SK-N-SH (cell line): ENCODE data around the gene NUPR2.
"Not testable (repeated sequence)": the region's sequence is repeated elsewhere in the genome, so short reads cannot be mapped to it uniquely, and the experiment has no call there.

ENCODE experiments used
- EP300 ChIP-seq, 2 experiments: IDR thresholded peaks; 2 replicates each; pipeline versions ENCODE4 v1.4.0 to v1.6.1; 2012; ENCODE audit warnings: borderline replicate concordance in 1 of 2, low read depth in 1 of 2, low read length in 1 of 2
- GABPA ChIP-seq: IDR thresholded peaks from 2 replicates; pipeline ENCODE4 v1.4.0; 2012; ENCODE audit warnings: low read depth, mild to moderate bottlenecking
- JUND ChIP-seq: IDR thresholded peaks from 2 replicates; pipeline ENCODE4 v1.4.0; 2012
- MEF2A ChIP-seq: IDR thresholded peaks from 2 replicates; pipeline ENCODE4 v1.4.0; 2012; ENCODE audit warnings: low read depth, borderline replicate concordance
- NRF1 ChIP-seq: IDR thresholded peaks from 2 replicates; pipeline ENCODE4 v1.6.1; 2012; ENCODE audit warnings: low read depth, mild to moderate bottlenecking, low read length
- POLR2AphosphoS5 ChIP-seq: IDR thresholded peaks from 2 replicates; pipeline ENCODE4 v1.6.1; 2012; ENCODE audit warnings: low read depth, low read length
- RAD21 ChIP-seq: IDR thresholded peaks from 2 replicates; pipeline ENCODE4 v1.6.1; 2012; ENCODE audit warnings: mild to moderate bottlenecking, low read length
- SIN3A ChIP-seq: IDR thresholded peaks from 2 replicates; pipeline ENCODE4 v1.6.1; 2012; ENCODE audit warnings: low read depth, mild to moderate bottlenecking, low read length, moderate library complexity, borderline replicate concordance
- SMC3 ChIP-seq: IDR thresholded peaks from 2 replicates; pipeline ENCODE4 v1.6.1; 2012; ENCODE audit warnings: low read depth, low read length, improper control_type of control experiment
- TAF1 ChIP-seq: IDR thresholded peaks from 2 replicates; pipeline ENCODE4 v1.6.1; 2012; ENCODE audit warnings: low read depth, mild to moderate bottlenecking, low read length, moderate library complexity, borderline replicate concordance
- TF ChIP-seq, protein P1 (sequence below): fragments of 200-600 bp; sonication (generic); IDR thresholded peaks from 2 replicates; pipeline ENCODE4 v1.6.1; 2017; ENCODE audit warnings: antibody characterized with exemption, mild to moderate bottlenecking, moderate library complexity
- TF ChIP-seq, protein P2 (sequence below): fragments of 150-350 bp; IDR thresholded peaks from 2 replicates; pipeline ENCODE4 v1.6.1; 2017; ENCODE audit warnings: antibody characterized with exemption, low read length, low read depth, borderline replicate concordance
- TF ChIP-seq, protein P3 (sequence below): IDR thresholded peaks from 2 replicates; pipeline ENCODE4 v1.4.0; 2012; ENCODE audit warnings: low read depth, borderline replicate concordance
- TF ChIP-seq, protein P4 (sequence below): IDR thresholded peaks from 2 replicates; pipeline ENCODE4 v1.4.0; 2012; ENCODE audit warnings: low read depth

DNA sequence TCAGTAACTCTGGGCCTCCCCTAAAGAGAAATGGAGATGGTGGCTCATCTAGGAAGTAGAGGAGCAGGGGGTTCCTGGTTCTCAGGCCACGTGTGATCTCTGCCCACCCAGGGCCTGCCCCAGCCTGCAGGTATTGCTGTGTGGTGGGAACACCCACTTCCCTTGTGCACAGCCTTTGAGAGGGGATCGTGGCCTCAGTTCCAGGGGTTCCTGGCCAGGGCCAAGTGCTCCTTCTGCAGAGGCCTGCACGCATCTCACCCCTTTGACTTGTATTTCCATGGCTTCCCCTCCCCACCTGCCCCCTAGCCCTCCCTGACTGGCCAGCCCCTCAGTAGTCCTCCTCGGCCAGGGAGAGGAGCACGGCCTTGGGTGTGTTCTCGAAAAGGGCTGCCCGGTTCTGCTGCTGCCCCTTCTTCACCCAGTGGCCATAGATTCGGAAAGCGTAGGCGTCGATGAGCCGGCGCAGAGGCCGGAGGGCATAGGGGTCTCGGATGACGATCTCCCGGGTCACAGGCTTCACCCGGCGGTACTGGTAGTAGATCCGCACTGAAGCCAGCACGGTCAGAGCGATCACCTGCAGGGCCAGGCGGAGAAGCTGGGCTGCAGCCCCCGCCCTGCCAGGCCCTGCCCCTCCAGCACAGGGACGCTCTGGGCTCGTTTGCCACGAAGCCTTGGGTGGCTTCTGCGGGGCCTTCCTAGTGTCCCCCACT, 35.3 kb downstream of the NUPR2 start:
- not testable (repeated sequence) for TF ChIP-seq POLR2AphosphoS5; TAF1; MEF2A; SMC3; GABPA; SIN3A; NRF1; JUND; RAD21; EP300 (IDR thresholded peaks at IDR 0.05; ENCODE audit: borderline replicate concordance in 1 of 2, low read depth in 1 of 2, low read length in 1 of 2)
- TF ChIP-seq, protein P1, sequence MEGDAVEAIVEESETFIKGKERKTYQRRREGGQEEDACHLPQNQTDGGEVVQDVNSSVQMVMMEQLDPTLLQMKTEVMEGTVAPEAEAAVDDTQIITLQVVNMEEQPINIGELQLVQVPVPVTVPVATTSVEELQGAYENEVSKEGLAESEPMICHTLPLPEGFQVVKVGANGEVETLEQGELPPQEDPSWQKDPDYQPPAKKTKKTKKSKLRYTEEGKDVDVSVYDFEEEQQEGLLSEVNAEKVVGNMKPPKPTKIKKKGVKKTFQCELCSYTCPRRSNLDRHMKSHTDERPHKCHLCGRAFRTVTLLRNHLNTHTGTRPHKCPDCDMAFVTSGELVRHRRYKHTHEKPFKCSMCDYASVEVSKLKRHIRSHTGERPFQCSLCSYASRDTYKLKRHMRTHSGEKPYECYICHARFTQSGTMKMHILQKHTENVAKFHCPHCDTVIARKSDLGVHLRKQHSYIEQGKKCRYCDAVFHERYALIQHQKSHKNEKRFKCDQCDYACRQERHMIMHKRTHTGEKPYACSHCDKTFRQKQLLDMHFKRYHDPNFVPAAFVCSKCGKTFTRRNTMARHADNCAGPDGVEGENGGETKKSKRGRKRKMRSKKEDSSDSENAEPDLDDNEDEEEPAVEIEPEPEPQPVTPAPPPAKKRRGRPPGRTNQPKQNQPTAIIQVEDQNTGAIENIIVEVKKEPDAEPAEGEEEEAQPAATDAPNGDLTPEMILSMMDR: not testable (repeated sequence)
- TF ChIP-seq, protein P2, sequence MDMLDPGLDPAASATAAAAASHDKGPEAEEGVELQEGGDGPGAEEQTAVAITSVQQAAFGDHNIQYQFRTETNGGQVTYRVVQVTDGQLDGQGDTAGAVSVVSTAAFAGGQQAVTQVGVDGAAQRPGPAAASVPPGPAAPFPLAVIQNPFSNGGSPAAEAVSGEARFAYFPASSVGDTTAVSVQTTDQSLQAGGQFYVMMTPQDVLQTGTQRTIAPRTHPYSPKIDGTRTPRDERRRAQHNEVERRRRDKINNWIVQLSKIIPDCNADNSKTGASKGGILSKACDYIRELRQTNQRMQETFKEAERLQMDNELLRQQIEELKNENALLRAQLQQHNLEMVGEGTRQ: not testable (repeated sequence)
- TF ChIP-seq, protein P3, sequence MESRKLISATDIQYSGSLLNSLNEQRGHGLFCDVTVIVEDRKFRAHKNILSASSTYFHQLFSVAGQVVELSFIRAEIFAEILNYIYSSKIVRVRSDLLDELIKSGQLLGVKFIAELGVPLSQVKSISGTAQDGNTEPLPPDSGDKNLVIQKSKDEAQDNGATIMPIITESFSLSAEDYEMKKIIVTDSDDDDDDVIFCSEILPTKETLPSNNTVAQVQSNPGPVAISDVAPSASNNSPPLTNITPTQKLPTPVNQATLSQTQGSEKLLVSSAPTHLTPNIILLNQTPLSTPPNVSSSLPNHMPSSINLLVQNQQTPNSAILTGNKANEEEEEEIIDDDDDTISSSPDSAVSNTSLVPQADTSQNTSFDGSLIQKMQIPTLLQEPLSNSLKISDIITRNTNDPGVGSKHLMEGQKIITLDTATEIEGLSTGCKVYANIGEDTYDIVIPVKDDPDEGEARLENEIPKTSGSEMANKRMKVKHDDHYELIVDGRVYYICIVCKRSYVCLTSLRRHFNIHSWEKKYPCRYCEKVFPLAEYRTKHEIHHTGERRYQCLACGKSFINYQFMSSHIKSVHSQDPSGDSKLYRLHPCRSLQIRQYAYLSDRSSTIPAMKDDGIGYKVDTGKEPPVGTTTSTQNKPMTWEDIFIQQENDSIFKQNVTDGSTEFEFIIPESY: not testable (repeated sequence)
- TF ChIP-seq, protein P4, sequence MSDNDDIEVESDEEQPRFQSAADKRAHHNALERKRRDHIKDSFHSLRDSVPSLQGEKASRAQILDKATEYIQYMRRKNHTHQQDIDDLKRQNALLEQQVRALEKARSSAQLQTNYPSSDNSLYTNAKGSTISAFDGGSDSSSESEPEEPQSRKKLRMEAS: not testable (repeated sequence)
